Chondrocyte (in vitro differentiated cells): ENCODE results near the gene THAP9. TPM values are rescaled to one million over a fixed set of nuclear protein-coding genes. Genes with fewer than 3 reads are reported as not detected.

Experiments used
- DNase-seq: peaks from one replicate; pipeline ENCODE4 v3.0.0; 2021; ENCODE audit warnings: mixed read lengths, low spot score
- H3K27ac Mint-ChIP-seq: one replicate; pipeline ENCODE4 v1.8.0; 2021; ENCODE audit warnings: mild to moderate bottlenecking, moderate library complexity, mixed read lengths; ENCODE audit not compliant: unreplicated experiment
- H3K27me3 Mint-ChIP-seq: 2 replicates; pipeline ENCODE4 v1.8.0; 2021; ENCODE audit warnings: low read depth, mixed read lengths
- H3K36me3 Mint-ChIP-seq: 2 replicates; pipeline ENCODE4 v1.8.0; 2021; ENCODE audit warnings: low read depth, mixed read lengths
- H3K4me1 Mint-ChIP-seq: 2 replicates; pipeline ENCODE4 v1.8.0; 2021; ENCODE audit warnings: low read depth, mild to moderate bottlenecking, mixed read lengths
- H3K4me3 Mint-ChIP-seq: one replicate; pipeline ENCODE4 v1.8.0; 2021; ENCODE audit warnings: mild to moderate bottlenecking, moderate library complexity, mixed read lengths; ENCODE audit not compliant: unreplicated experiment
- H3K9me3 Mint-ChIP-seq: 2 replicates; pipeline ENCODE4 v1.8.0; 2021; ENCODE audit warnings: low read depth, mixed read lengths
- CTCF ChIP-seq: fragments of 200-600 bp; sonication (generic); IDR thresholded peaks from 2 replicates; pipeline ENCODE4 v1.5.0; 2021; ENCODE audit warnings: antibody characterized with exemption, mild to moderate bottlenecking, moderate library complexity
- total RNA-seq: library from RNA; stranded (reverse); gene quantifications from 3 replicates; pipeline ENCODE4 v1.2.1, GENCODE V29; 2021

Gene THAP9
- total RNA-seq, 1 donor from 2014 or later: 4.3 TPM

- DNase-seq: no peak
- H3K27me3 Mint-ChIP-seq: no peaks in the 10 kb centered on the region
Measured at GRCh38 chr4:82899374-82900065, 1.0 kb upstream of the THAP9 start.

GRCh38 chr4:82900066-82900410, 497 bp upstream of the THAP9 start:
- TF ChIP-seq CTCF: no peak
- no peak overlapping the region for H3K27ac Mint-ChIP-seq
- H3K27me3 Mint-ChIP-seq: no peaks in the 10 kb centered on the region
- H3K36me3 Mint-ChIP-seq: peaks cover 3% of the 10 kb centered on the region
- no peaks in the 10 kb centered on the region for H3K9me3 Mint-ChIP-seq
- H3K4me3 Mint-ChIP-seq: no peak overlapping the region
- no peak for DNase-seq
- peaks cover 32% of the 10 kb centered on the region for H3K4me1 Mint-ChIP-seq

More at GRCh38 chr4:82899374-82900065, 1.0 kb upstream of the THAP9 start:
- Mint-ChIP-seq H3K27ac (no peak overlapping the region), H3K4me1 (peaks cover 37% of the 10 kb centered on the region), H3K9me3 (no peaks in the 10 kb centered on the region), H3K36me3 (peaks cover 7% of the 10 kb centered on the region), H3K4me3 (no peak overlapping the region)
- no peak for TF ChIP-seq CTCF

GRCh38 chr4:82901183-82901718, 716 bp downstream of the THAP9 start:
- no peaks in the 10 kb centered on the region for H3K36me3 Mint-ChIP-seq
- peak; percentile 7 for TF ChIP-seq CTCF
- no peak overlapping the region for H3K4me3 Mint-ChIP-seq
- H3K27ac Mint-ChIP-seq: no peak overlapping the region
- no peak for DNase-seq
- no peaks in the 10 kb centered on the region for H3K27me3 Mint-ChIP-seq
- no peaks in the 10 kb centered on the region for H3K9me3 Mint-ChIP-seq
- H3K4me1 Mint-ChIP-seq: peaks cover 33% of the 10 kb centered on the region

- peaks cover 12% of the 10 kb centered on the region for H3K4me1 Mint-ChIP-seq
- DNase-seq: no peak
- no peak overlapping the region for H3K4me3 Mint-ChIP-seq
- H3K27me3 Mint-ChIP-seq: no peaks in the 10 kb centered on the region
- H3K9me3 Mint-ChIP-seq: no peaks in the 10 kb centered on the region
- peak overlapping the region; percentile 42 for H3K27ac Mint-ChIP-seq
- no peak for TF ChIP-seq CTCF
- H3K36me3 Mint-ChIP-seq: no peaks in the 10 kb centered on the region
Measured at GRCh38 chr4:82903737-82904136, 3.2 kb downstream of the THAP9 start.

- no peak for DNase-seq
- no peak for TF ChIP-seq CTCF
- Mint-ChIP-seq H3K4me1 (peaks cover 8% of the 10 kb centered on the region), H3K36me3 (no peaks in the 10 kb centered on the region), H3K9me3 (no peaks in the 10 kb centered on the region), H3K4me3 (no peak overlapping the region), H3K27ac (peak overlapping the region; percentile 18), H3K27me3 (no peaks in the 10 kb centered on the region)
Measured at GRCh38 chr4:82905205-82905604, 4.7 kb downstream of the THAP9 start.
